ENCODE data around the gene GPR21. TPM values are rescaled to one million over a fixed set of nuclear protein-coding genes. Genes with fewer than 3 reads are reported as not detected.

Gene GPR21
- total and polyA plus RNA-seq, 12 donors, result 0.25 to 0.95 (median 0.61) TPM; not detected in 4

GRCh38 chr9:123002754-123003153 lies 30.7 kb upstream of the GPR21 start:
- 42 to 51% methylated on average over 5 of the region's 5 CpGs for WGBS, 2 donors
- Histone ChIP-seq H3K27ac (peak overlapping the region in 8 of 10 donors; percentile 5 to 52 (median 42)), H3K4me3 (no peak overlapping the region), H3K27me3 (no peaks in the 10 kb centered on the region), H3K4me1 (peaks cover 0 to 24% (median 11%) of the 10 kb centered on the region in 9 donors), H3K36me3 (peaks cover 0 to 81% (median 0%) of the 10 kb centered on the region in 9 donors), H3K9me3 (no peaks in the 10 kb centered on the region)
- ATAC-seq, result peak in 1 of 8 donors; percentile 53
- no peak for DNase-seq
- TF ChIP-seq CTCF (IDR thresholded peaks at IDR 0.05), result no peak
- intact Hi-C loops (cut with DNase I), result loop anchor here in 1 of 10 donors (5.0 to 10.0 kb wide), 2 partner anchors 60 to 352 kb away; partner anchors contain the start of genes CRB2 and RABGAP1

GRCh38 chr9:123003466-123003865 lies 30.0 kb upstream of the GPR21 start:
- Histone ChIP-seq H3K4me1 (peaks cover 0 to 21% (median 11%) of the 10 kb centered on the region in 9 donors), H3K27ac (peak overlapping the region in 7 of 10 donors; percentile 2 to 52 (median 46)), H3K4me3 (no peak overlapping the region), H3K27me3 (no peaks in the 10 kb centered on the region), H3K36me3 (peaks cover 0 to 79% (median 0%) of the 10 kb centered on the region in 9 donors), H3K9me3 (no peaks in the 10 kb centered on the region)
- ATAC-seq (no peak), DNase-seq (no peak)
- intact Hi-C loops (cut with DNase I), result loop anchor here in 1 of 10 donors (5.0 to 10.0 kb wide), 2 partner anchors 61 to 351 kb away; partner anchors contain the start of genes CRB2 and RABGAP1
- no peak for TF ChIP-seq CTCF (IDR thresholded peaks at IDR 0.05)
- 91 to 93% methylated on average over 2 of the region's 2 CpGs for WGBS, 2 donors

GRCh38 chr9:123005964-123006363 lies 27.5 kb upstream of the GPR21 start:
- peaks cover 0 to 21% (median 11%) of the 10 kb centered on the region in 9 donors for H3K4me1 ChIP-seq
- H3K27me3 ChIP-seq, result no peaks in the 10 kb centered on the region
- ATAC-seq, result no peak
- DNase-seq, result no peak
- H3K36me3 ChIP-seq, result peaks cover 0 to 79% (median 7%) of the 10 kb centered on the region in 9 donors
- no peaks in the 10 kb centered on the region for H3K9me3 ChIP-seq
- TF ChIP-seq CTCF (IDR thresholded peaks at IDR 0.05), result no peak
- H3K4me3 ChIP-seq, result no peak overlapping the region
- 78 to 80% methylated on average over 1 of the region's 1 CpG for WGBS, 2 donors
- intact Hi-C loops (cut with DNase I), result loop anchor here in 1 of 10 donors (10.0 kb wide), 1 partner anchor 349 kb away; the partner anchor contains the start of gene CRB2
- H3K27ac ChIP-seq, result no peak overlapping the region

GRCh38 chr9:123007269-123007668 lies 26.2 kb upstream of the GPR21 start:
- Histone ChIP-seq H3K9me3 (no peaks in the 10 kb centered on the region), H3K4me1 (peaks cover 0 to 21% (median 11%) of the 10 kb centered on the region in 9 donors), H3K27ac (no peak overlapping the region), H3K36me3 (peaks cover 0 to 82% (median 13%) of the 10 kb centered on the region in 9 donors), H3K27me3 (no peaks in the 10 kb centered on the region), H3K4me3 (no peak overlapping the region)
- intact Hi-C loops (cut with DNase I), result loop anchor here in 1 of 10 donors (10.0 kb wide), 1 partner anchor 348 kb away; the partner anchor contains the start of gene CRB2
- WGBS, 2 donors, result 79 to 87% methylated on average over 5 of the region's 5 CpGs
- TF ChIP-seq CTCF (IDR thresholded peaks at IDR 0.05), result no peak
- ATAC-seq, result no peak
- DNase-seq, result no peak

Measured in heart right ventricle (tissue), 16 donors.